AG10803 (cell line): ENCODE data around the gene PIGS.

Experiments
- DNase-seq: peaks from one replicate; pipeline ENCODE4 v3.0.0; 2010; ENCODE audit warnings: low read depth
- H3K4me3 ChIP-seq: 2 replicates; pipeline ENCODE4 v1.5.1; 2011; ENCODE audit warnings: mild to moderate bottlenecking, low read length, control low read depth
- TF ChIP-seq, protein P1 (sequence below): conservative IDR thresholded peaks from 2 replicates; pipeline ENCODE4 v1.5.1; 2011; ENCODE audit warnings: mild to moderate bottlenecking, low read length, control low read depth, inconsistent platforms

Gene PIGS

DNA sequence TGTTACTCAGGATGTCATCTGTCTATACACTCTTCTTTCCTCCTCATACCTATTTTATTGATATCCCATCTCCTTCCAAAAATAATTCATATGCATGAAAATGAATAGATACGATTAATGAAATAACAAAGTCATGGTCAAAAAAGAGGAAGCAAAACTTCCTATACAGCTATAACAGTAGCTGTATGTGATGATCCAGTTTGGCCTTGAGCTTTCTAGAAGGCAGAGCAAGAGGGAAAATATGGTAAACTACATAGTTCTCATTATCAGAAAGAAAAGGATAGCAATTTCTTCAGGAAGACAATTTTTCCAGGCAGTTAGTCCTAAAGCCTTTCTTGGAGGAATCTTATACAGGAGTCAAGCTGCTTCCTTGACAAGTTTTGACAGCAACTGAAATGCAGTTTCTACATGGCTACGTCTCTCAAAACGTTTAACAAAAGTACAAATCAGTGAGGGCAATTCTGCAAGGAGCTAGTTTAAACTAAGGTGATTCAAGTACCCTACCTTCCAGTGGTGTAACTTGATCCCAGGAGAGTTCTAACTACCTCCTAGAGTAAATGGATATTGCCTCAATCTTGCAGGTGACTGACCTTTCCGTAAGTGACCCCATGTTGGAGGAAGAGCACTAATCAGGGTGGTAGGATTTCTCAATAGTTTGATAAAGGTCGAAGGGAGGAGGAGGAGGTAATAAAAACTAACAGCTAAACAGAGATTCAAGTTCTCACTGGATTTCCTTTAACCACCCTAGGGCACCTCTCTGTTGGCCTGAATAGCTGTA lies 26.5 kb upstream of the PIGS start:
- DNase-seq: no peak
- TF ChIP-seq, protein P1, sequence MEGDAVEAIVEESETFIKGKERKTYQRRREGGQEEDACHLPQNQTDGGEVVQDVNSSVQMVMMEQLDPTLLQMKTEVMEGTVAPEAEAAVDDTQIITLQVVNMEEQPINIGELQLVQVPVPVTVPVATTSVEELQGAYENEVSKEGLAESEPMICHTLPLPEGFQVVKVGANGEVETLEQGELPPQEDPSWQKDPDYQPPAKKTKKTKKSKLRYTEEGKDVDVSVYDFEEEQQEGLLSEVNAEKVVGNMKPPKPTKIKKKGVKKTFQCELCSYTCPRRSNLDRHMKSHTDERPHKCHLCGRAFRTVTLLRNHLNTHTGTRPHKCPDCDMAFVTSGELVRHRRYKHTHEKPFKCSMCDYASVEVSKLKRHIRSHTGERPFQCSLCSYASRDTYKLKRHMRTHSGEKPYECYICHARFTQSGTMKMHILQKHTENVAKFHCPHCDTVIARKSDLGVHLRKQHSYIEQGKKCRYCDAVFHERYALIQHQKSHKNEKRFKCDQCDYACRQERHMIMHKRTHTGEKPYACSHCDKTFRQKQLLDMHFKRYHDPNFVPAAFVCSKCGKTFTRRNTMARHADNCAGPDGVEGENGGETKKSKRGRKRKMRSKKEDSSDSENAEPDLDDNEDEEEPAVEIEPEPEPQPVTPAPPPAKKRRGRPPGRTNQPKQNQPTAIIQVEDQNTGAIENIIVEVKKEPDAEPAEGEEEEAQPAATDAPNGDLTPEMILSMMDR: no peak
- H3K4me3 ChIP-seq: peak overlapping the region; percentile 75

DNA sequence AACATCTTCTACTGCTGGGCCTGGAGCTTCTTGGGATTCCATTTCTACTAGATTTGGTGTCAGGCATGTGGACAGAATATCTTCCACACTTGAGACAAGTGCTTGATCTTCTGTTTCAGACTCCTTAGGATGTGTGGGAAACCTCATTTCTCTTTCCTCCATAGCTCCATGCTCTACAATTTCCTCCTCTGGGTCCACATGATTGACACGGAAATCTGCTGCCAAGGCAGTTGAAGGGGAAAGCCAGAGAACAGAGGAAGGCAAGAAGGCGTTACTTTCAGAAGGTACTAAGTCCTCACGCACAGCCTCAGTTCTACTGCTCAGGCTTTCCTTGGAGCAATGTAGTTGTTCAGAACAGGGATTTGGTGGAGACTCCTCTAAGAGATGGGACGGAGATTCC lies 20.9 kb upstream of the PIGS start:
- H3K4me3 ChIP-seq: no peak overlapping the region
- no peak for DNase-seq
- TF ChIP-seq, protein P1: no peak

DNA sequence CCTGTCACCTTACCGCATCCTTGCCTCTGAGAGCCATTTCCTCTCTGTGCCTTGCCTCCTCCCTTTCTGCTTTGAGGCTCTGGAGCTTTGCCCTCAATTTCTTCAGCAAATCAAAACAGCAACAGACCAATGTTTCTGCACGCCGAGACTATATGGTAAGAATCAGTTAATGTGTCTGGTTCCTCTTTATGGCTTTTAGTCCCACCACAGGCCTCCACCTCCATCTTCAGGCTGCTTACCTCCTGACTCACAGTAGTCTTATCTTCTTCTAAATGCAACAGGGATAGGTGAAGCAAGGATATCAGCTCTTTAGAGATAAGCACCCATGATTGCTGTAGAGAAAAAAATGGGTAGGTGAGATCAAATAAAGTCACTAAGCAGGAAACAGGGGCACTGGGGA lies 14.5 kb upstream of the PIGS start:
- TF ChIP-seq, protein P1: no peak
- no peak overlapping the region for H3K4me3 ChIP-seq
- DNase-seq: no peak

DNA sequence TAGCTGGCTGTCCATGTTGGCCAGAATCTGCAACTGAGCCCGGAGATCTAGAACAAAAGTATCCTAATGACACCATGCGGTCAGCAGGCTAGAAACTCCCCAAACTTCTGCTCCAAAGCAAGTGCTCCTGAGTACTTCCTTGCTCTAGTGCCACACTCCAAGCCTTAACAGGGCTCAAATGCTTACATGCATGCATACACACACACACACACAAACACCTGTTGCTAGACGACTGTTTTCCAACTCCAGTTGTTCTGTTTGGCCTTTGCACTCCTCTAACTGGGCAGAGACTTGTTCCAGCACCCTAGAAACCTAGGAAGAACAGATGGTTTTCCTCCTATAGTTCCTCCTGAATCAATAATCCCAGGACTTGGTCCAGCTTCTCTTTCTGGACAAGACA lies 13.1 kb upstream of the PIGS start:
- no peak overlapping the region for H3K4me3 ChIP-seq
- TF ChIP-seq, protein P1: no peak
- no peak for DNase-seq

DNA sequence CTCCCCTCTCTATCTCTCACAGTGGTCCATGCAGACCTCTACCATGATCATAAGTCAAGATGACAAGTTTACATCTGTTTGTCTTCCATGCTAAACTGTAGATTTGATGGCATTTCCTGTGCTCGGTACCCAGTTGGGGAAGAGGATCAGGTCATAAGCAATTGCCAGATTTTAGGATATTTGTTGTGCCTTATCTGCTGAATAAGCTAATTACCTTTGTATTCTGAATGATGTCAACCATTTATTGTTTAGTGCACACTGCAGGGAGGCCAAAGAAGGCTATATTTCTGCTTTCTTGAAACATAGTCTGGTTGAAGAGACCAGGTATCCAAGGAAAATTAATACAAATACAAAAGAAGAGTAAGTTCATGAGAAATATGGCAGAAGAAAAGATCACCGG lies 11.2 kb upstream of the PIGS start:
- no peak for DNase-seq
- TF ChIP-seq, protein P1: no peak
- H3K4me3 ChIP-seq: no peak overlapping the region

DNA sequence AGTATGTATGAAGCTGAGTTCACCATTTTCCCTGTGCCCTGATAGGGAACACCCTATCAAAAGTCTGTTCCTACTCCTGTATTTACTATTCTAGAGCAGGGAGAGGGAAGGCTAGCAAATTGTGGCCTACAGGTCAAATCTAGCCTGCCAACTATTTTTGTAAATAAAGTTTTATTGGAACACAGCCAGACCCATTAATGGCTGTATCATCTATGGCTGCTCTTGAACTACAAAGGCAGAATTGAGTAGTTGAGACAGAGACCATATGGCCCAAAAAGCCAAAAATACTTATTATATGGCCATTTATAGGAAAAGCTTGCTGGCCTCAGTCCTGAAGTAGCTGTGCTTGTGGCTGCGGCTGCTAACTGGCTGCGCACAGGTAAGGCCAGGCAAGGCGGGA lies 9.6 kb upstream of the PIGS start:
- no peak for DNase-seq
- TF ChIP-seq, protein P1: no peak
- no peak overlapping the region for H3K4me3 ChIP-seq

DNA sequence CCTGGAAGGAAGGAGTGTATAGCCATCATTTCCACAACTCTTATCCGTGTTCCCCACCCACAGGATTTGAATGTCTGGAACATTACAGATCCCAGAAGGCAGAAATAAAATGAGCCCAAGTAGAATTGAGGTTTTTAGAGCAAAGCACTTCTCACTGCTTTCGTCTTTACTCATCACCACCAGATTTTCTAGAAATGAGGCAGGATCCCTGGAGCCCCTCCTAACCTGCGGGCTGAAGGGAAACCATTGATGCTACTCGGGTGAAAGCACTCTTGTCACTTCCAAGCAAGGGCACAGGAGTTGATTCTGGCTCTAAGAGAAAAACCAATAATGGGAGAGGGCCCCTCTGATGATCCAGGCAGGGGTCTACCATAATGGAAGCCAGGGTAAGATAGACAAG lies 8.2 kb upstream of the PIGS start:
- no peak for DNase-seq
- TF ChIP-seq, protein P1: no peak
- no peak overlapping the region for H3K4me3 ChIP-seq
